ENCODE results near the gene VTI1A.

VTI1A gene

DNA sequence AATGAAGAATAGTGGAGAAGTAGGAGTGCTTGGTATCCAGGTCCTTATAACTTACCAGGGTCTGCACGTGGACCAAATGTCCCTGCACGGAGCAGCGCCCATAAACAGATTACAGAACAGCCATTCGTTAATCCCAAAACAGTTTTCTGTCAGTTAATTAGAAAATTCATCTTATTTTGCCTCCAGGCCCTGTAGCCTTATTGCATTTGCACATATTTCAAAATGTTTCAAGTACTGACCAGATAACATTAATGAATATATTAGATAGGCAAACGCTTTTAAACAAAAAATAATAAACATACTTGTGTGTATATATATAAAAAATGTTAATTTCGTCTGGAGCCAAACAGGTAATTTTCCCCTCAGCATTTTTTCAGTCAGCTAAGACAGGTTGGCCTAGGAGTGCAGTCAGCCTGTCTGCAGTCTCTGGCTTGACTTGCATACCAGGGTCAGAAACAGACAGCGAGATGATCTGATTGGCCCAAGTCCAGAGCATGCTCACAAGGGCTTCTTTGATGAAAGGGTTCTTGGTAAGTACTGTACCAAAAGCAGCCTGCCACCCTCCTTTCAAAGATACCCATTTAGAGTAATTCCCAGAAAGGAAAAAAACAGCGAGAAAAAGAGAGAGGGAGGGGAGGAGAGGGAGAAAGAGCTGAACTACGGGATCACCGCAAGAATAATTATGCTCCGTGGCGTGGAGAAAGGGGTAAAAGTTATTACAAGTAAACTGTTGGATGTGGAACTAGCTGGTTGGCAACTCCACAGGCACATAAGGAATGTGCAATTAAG lies 308.6 kb downstream of the VTI1A start:
- Histone ChIP-seq H3K27me3 (ENCODE audit: control insufficient read depth in 2 of 2, insufficient read depth in 2 of 2, low read length in 2 of 2) (no peaks in the 10 kb centered on the region), H3K36me3 (ENCODE audit: control insufficient read depth in 2 of 2, insufficient read depth in 2 of 2, low read length in 2 of 2) (no peaks in the 10 kb centered on the region), H3K4me3 (ENCODE audit: low read length in 2 of 2) (no peak overlapping the region), H3K27ac (ENCODE audit: low read depth in 2 of 2, low read length in 2 of 2) (no peak overlapping the region), H3K9ac (ENCODE audit: low read depth in 1 of 2, low read length in 2 of 2) (no peak overlapping the region), H3K9me3 (ENCODE audit: control insufficient read depth in 2 of 2, low read length in 2 of 2) (no peaks in the 10 kb centered on the region), H3K4me1 (ENCODE audit: control insufficient read depth in 2 of 2, insufficient read depth in 2 of 2, low read length in 2 of 2) (peaks cover 8% of the 10 kb centered on the region in 2 donors)

DNA sequence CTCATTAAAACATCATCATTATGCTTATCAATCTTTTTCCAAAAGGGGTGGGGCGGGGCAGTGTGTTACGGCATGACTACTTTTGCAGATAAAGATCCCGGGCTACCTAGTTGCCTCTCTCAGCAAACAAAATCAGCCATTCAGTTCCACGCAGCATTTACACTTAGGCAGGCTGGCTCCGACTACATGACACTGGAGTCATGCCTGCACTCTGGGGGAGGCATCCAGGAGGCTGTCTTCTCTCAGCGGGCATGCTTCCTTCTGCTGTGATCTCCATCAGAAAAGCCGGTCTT lies 309.2 kb downstream of the VTI1A start:
- H3K36me3 ChIP-seq (ENCODE audit: control insufficient read depth in 2 of 2, insufficient read depth in 2 of 2, low read length in 2 of 2), result no peaks in the 10 kb centered on the region
- H3K4me1 ChIP-seq (ENCODE audit: control insufficient read depth in 2 of 2, insufficient read depth in 2 of 2, low read length in 2 of 2), result peaks cover 4 to 6% of the 10 kb centered on the region in 2 donors
- H3K9me3 ChIP-seq (ENCODE audit: control insufficient read depth in 2 of 2, low read length in 2 of 2), result no peaks in the 10 kb centered on the region
- no peak overlapping the region for H3K27ac ChIP-seq (ENCODE audit: low read depth in 2 of 2, low read length in 2 of 2)
- no peak overlapping the region for H3K9ac ChIP-seq (ENCODE audit: low read depth in 1 of 2, low read length in 2 of 2)
- no peaks in the 10 kb centered on the region for H3K27me3 ChIP-seq (ENCODE audit: control insufficient read depth in 2 of 2, insufficient read depth in 2 of 2, low read length in 2 of 2)
- H3K4me3 ChIP-seq (ENCODE audit: low read length in 2 of 2), result no peak overlapping the region

DNA sequence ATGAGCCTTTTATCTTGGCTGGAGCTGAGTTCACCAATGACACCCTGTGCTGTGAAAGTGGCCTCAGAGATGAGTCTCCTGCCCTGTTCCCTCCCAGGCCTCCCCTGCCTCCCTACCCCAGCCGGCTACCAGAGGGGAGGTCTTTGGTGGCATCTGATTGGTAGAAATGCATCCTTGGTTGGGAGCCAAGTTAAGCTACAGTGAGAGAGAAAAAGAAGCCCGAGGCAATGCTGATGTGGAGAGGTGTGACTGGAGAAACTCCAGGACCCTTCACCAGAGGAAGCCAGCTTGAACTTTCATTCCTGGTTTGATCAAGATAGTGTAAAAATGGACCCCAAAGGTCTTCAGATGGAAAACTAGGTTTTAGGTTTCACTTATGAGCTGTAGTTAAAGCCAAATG lies 311.9 kb downstream of the VTI1A start:
- Histone ChIP-seq H3K4me3 (ENCODE audit: low read length in 2 of 2) (no peak overlapping the region), H3K27me3 (ENCODE audit: control insufficient read depth in 2 of 2, insufficient read depth in 2 of 2, low read length in 2 of 2) (no peaks in the 10 kb centered on the region), H3K9me3 (ENCODE audit: control insufficient read depth in 2 of 2, low read length in 2 of 2) (no peaks in the 10 kb centered on the region), H3K36me3 (ENCODE audit: control insufficient read depth in 2 of 2, insufficient read depth in 2 of 2, low read length in 2 of 2) (no peaks in the 10 kb centered on the region), H3K27ac (ENCODE audit: low read depth in 2 of 2, low read length in 2 of 2) (no peak overlapping the region), H3K4me1 (ENCODE audit: control insufficient read depth in 2 of 2, insufficient read depth in 2 of 2, low read length in 2 of 2) (peaks cover 3 to 4% of the 10 kb centered on the region in 2 donors), H3K9ac (ENCODE audit: low read depth in 1 of 2, low read length in 2 of 2) (no peak overlapping the region)

DNA sequence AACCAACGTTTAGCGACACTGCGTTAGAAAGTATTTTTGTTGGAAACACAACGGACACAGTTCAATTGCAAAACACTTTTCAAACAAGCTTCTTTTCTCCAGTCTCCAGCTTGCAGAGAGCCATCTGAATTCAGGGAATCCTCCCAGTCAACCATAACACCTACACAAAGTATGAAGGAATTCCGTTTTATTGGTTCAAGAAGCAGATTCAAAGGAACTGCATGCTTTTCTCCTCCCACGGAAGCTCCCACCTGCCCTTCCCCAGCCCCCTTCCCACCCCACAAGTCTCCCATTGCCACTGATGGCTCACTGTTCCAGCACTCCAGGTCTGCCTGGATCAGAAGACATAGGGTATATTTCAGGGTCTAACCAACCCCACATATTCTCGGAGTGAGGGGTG lies 312.5 kb downstream of the VTI1A start:
- no peak overlapping the region for H3K27ac ChIP-seq (ENCODE audit: low read depth in 2 of 2, low read length in 2 of 2)
- no peaks in the 10 kb centered on the region for H3K36me3 ChIP-seq (ENCODE audit: control insufficient read depth in 2 of 2, insufficient read depth in 2 of 2, low read length in 2 of 2)
- no peaks in the 10 kb centered on the region for H3K27me3 ChIP-seq (ENCODE audit: control insufficient read depth in 2 of 2, insufficient read depth in 2 of 2, low read length in 2 of 2)
- no peak overlapping the region for H3K4me3 ChIP-seq (ENCODE audit: low read length in 2 of 2)
- no peak overlapping the region for H3K9ac ChIP-seq (ENCODE audit: low read depth in 1 of 2, low read length in 2 of 2)
- peaks cover 3 to 4% of the 10 kb centered on the region in 2 donors for H3K4me1 ChIP-seq (ENCODE audit: control insufficient read depth in 2 of 2, insufficient read depth in 2 of 2, low read length in 2 of 2)
- H3K9me3 ChIP-seq (ENCODE audit: control insufficient read depth in 2 of 2, low read length in 2 of 2), result no peaks in the 10 kb centered on the region

DNA sequence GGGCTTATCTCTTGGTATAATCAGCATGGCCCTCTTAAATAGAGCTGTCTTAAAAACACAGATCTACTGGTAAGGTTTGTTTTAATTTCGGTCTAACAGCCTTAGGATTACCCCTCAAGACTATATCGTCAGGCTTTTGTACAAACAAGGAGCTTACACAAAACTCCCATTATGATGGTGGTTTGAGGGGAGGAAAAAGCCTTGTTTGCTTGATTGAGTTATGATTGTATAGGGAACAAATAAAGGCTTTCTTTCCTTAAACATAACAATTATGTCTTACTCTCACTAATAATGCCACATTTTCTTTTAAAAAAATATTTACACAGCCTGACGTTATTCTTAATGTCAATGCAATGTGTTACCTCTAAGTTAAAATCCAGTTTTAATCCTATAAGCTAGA lies 314.2 kb downstream of the VTI1A start:
- Histone ChIP-seq H3K4me1 (ENCODE audit: control insufficient read depth in 2 of 2, insufficient read depth in 2 of 2, low read length in 2 of 2) (peaks cover 0 to 3% of the 10 kb centered on the region in 2 donors), H3K9me3 (ENCODE audit: control insufficient read depth in 2 of 2, low read length in 2 of 2) (no peaks in the 10 kb centered on the region), H3K27me3 (ENCODE audit: control insufficient read depth in 2 of 2, insufficient read depth in 2 of 2, low read length in 2 of 2) (no peaks in the 10 kb centered on the region), H3K27ac (ENCODE audit: low read depth in 2 of 2, low read length in 2 of 2) (no peak overlapping the region), H3K36me3 (ENCODE audit: control insufficient read depth in 2 of 2, insufficient read depth in 2 of 2, low read length in 2 of 2) (no peaks in the 10 kb centered on the region), H3K4me3 (ENCODE audit: low read length in 2 of 2) (no peak overlapping the region), H3K9ac (ENCODE audit: low read depth in 1 of 2, low read length in 2 of 2) (no peak overlapping the region)

DNA sequence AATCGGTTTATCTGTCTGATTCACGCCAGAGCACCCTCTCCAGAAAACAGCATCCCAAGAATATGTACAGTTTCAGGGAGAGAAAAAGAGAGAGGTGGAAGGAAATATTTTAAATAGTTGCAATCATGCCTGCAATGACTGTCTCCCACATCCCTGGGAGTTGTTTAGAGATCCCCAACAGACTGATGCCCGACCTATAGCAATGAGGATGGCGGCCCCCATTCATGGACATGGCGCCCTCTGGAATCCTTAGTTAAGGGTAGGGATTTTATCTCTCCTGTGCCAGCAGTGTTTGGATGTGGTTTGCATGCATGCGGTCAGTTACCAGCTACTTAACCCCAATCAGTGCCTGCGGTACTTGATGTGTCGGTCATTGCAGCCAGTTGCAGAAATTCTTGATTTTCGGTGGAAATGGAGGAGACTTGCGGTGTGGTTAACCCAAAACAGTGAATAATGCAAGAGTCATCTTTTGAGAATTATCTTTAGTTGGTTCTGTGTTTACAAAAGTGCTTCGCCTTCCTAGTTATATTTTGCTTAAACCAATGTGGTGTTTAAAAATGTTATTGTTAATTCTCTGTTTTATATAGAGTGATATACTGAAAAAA lies 317.0 kb downstream of the VTI1A start:
- Histone ChIP-seq H3K9ac (ENCODE audit: low read depth in 1 of 2, low read length in 2 of 2) (no peak overlapping the region), H3K4me3 (ENCODE audit: low read length in 2 of 2) (no peak overlapping the region), H3K36me3 (ENCODE audit: control insufficient read depth in 2 of 2, insufficient read depth in 2 of 2, low read length in 2 of 2) (no peaks in the 10 kb centered on the region), H3K27me3 (ENCODE audit: control insufficient read depth in 2 of 2, insufficient read depth in 2 of 2, low read length in 2 of 2) (no peaks in the 10 kb centered on the region), H3K4me1 (ENCODE audit: control insufficient read depth in 2 of 2, insufficient read depth in 2 of 2, low read length in 2 of 2) (no peaks in the 10 kb centered on the region), H3K9me3 (ENCODE audit: control insufficient read depth in 2 of 2, low read length in 2 of 2) (no peaks in the 10 kb centered on the region), H3K27ac (ENCODE audit: low read depth in 2 of 2, low read length in 2 of 2) (no peak overlapping the region)

DNA sequence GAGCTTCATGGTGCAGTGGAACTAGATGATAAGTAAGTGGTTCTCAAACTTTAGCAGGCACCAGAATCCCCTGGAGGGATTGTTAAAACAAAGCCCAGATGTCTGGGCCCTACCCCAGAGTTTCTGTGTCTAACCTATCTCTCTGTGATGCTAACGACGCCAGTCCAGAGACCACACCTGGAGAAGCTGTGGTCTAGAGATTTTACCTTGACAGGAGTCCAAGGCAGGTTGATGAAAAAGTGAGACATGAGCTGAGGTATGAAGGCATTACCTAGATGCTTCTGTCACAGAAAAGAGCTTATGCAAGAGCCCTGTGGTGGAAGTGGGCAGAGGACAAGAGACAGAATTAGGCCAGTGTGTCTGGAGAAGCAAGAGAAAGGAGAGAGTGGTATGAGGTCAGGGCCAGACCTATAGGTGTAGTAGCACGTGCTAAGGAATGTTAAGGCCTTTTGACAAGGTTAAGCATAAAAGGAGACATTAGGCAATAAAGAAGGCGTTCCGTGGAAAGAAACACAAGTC lies 318.8 kb downstream of the VTI1A start:
- Histone ChIP-seq H3K9me3 (ENCODE audit: control insufficient read depth in 2 of 2, low read length in 2 of 2) (no peaks in the 10 kb centered on the region), H3K27me3 (ENCODE audit: control insufficient read depth in 2 of 2, insufficient read depth in 2 of 2, low read length in 2 of 2) (no peaks in the 10 kb centered on the region), H3K9ac (ENCODE audit: low read depth in 1 of 2, low read length in 2 of 2) (no peak overlapping the region), H3K4me3 (ENCODE audit: low read length in 2 of 2) (no peak overlapping the region), H3K36me3 (ENCODE audit: control insufficient read depth in 2 of 2, insufficient read depth in 2 of 2, low read length in 2 of 2) (no peaks in the 10 kb centered on the region), H3K27ac (ENCODE audit: low read depth in 2 of 2, low read length in 2 of 2) (no peak overlapping the region), H3K4me1 (ENCODE audit: control insufficient read depth in 2 of 2, insufficient read depth in 2 of 2, low read length in 2 of 2) (no peaks in the 10 kb centered on the region)

DNA sequence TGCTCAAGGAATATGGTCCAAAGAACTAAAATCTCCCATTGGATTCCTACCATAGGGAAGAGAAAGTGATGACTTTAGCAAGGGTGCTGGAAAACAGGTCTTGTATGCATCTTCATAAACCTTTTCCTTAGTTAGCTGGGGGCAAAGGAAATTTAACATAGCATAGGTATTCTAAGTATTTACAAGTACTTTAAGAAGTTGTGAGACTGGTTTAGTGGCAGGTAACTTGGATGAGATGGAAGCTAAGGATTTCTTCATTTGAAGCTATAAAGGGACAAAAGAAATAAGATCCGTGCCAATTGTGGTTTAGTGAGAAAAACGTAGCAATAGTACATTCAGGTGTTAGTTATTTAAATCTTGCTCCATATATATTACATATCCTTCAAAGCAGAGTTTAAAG lies 319.6 kb downstream of the VTI1A start:
- H3K9ac ChIP-seq (ENCODE audit: low read depth in 1 of 2, low read length in 2 of 2), result no peak overlapping the region
- H3K36me3 ChIP-seq (ENCODE audit: control insufficient read depth in 2 of 2, insufficient read depth in 2 of 2, low read length in 2 of 2), result no peaks in the 10 kb centered on the region
- no peaks in the 10 kb centered on the region for H3K9me3 ChIP-seq (ENCODE audit: control insufficient read depth in 2 of 2, low read length in 2 of 2)
- no peaks in the 10 kb centered on the region for H3K27me3 ChIP-seq (ENCODE audit: control insufficient read depth in 2 of 2, insufficient read depth in 2 of 2, low read length in 2 of 2)
- H3K4me3 ChIP-seq (ENCODE audit: low read length in 2 of 2), result no peak overlapping the region
- H3K4me1 ChIP-seq (ENCODE audit: control insufficient read depth in 2 of 2, insufficient read depth in 2 of 2, low read length in 2 of 2), result no peaks in the 10 kb centered on the region
- H3K27ac ChIP-seq (ENCODE audit: low read depth in 2 of 2, low read length in 2 of 2), result no peak overlapping the region

DNA sequence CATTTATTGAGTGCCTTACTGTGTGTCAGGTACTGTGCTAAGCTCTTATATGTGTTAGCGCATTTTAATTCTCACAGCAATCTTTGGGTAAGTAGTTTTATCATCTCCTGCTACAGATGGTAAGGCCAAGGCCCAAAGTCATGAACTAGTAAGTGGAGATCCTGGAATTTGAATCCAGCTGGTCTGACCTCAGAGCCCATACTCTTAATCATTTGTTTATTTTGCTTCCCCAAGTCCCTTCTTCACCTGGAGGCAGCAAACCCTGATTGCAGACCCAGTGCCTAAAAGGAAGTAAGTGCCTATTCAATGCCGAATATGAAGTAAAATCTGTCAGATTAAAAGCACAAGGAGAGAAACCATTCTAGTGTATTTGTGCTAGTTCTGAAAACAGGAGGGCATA lies 320.1 kb downstream of the VTI1A start:
- Histone ChIP-seq H3K27ac (ENCODE audit: low read depth in 2 of 2, low read length in 2 of 2) (no peak overlapping the region), H3K4me1 (ENCODE audit: control insufficient read depth in 2 of 2, insufficient read depth in 2 of 2, low read length in 2 of 2) (no peaks in the 10 kb centered on the region)

DNA sequence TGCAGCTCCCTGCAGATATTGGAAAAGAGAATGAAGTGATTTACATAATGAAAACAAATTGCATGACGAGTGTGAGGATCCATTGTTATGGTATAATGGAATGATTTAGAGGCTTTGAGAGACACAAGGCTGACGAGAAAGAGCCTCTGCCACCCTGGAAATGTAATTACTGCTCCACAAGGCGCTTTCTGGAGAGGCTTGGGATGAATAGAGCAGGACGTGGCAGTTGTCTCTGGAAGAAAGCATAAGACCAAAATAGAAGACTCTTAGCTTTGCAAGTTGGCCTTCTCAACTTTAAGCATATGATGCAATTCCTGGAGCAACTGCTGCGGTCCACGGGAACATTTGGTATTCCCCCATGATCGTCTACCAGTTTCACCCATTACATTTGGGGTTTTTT lies 321.1 kb downstream of the VTI1A start:
- no peak overlapping the region for H3K27ac ChIP-seq (ENCODE audit: low read depth in 2 of 2, low read length in 2 of 2)
- no peak overlapping the region for H3K4me3 ChIP-seq (ENCODE audit: low read length in 2 of 2)
- H3K9me3 ChIP-seq (ENCODE audit: control insufficient read depth in 2 of 2, low read length in 2 of 2), result no peaks in the 10 kb centered on the region
- no peaks in the 10 kb centered on the region for H3K36me3 ChIP-seq (ENCODE audit: control insufficient read depth in 2 of 2, insufficient read depth in 2 of 2, low read length in 2 of 2)
- H3K9ac ChIP-seq (ENCODE audit: low read depth in 1 of 2, low read length in 2 of 2), result no peak overlapping the region
- no peaks in the 10 kb centered on the region for H3K4me1 ChIP-seq (ENCODE audit: control insufficient read depth in 2 of 2, insufficient read depth in 2 of 2, low read length in 2 of 2)
- H3K27me3 ChIP-seq (ENCODE audit: control insufficient read depth in 2 of 2, insufficient read depth in 2 of 2, low read length in 2 of 2), result no peaks in the 10 kb centered on the region

More for the DNA sequence above, 320.1 kb downstream of the VTI1A start:
- H3K9me3 ChIP-seq (ENCODE audit: control insufficient read depth in 2 of 2, low read length in 2 of 2), result no peaks in the 10 kb centered on the region
- H3K36me3 ChIP-seq (ENCODE audit: control insufficient read depth in 2 of 2, insufficient read depth in 2 of 2, low read length in 2 of 2), result no peaks in the 10 kb centered on the region
- H3K4me3 ChIP-seq (ENCODE audit: low read length in 2 of 2), result no peak overlapping the region
- H3K9ac ChIP-seq (ENCODE audit: low read depth in 1 of 2, low read length in 2 of 2), result no peak overlapping the region
- H3K27me3 ChIP-seq (ENCODE audit: control insufficient read depth in 2 of 2, insufficient read depth in 2 of 2, low read length in 2 of 2), result no peaks in the 10 kb centered on the region
